ENCODE data around the gene CDK14.

The CDK14 gene

GRCh38 chr7:90657481-90657880 is 61.4 kb downstream of the CDK14 start:
- no peak for TF ChIP-seq CTCF (IDR thresholded peaks at IDR 0.05; ENCODE audit: unreplicated experiment in 3 of 3)
- no peak overlapping the region for H3K4me3 Mint-ChIP-seq
- peaks cover 13% of the 10 kb centered on the region for H3K36me3 Mint-ChIP-seq (ENCODE audit: low read depth)
- H3K27me3 Mint-ChIP-seq (ENCODE audit: low read depth) = no peaks in the 10 kb centered on the region
- peaks cover 40% of the 10 kb centered on the region for H3K4me1 Mint-ChIP-seq
- no peak overlapping the region for H3K27ac Mint-ChIP-seq
- peaks cover 4% of the 10 kb centered on the region for H3K9me3 Mint-ChIP-seq

GRCh38 chr7:90660100-90660499 is 64.0 kb downstream of the CDK14 start:
- H3K36me3 Mint-ChIP-seq (ENCODE audit: low read depth) = peaks cover 5% of the 10 kb centered on the region
- H3K27ac Mint-ChIP-seq = peak overlapping the region in 1 of 3 experiments; percentile 26
- peaks cover under 1% of the 10 kb centered on the region for H3K9me3 Mint-ChIP-seq
- no peak for TF ChIP-seq CTCF (IDR thresholded peaks at IDR 0.05; ENCODE audit: unreplicated experiment in 3 of 3)
- H3K27me3 Mint-ChIP-seq (ENCODE audit: low read depth) = no peaks in the 10 kb centered on the region
- peaks cover 51% of the 10 kb centered on the region for H3K4me1 Mint-ChIP-seq
- H3K4me3 Mint-ChIP-seq = no peak overlapping the region

- Mint-ChIP-seq H3K27ac (peak overlapping the region in 2 of 3 experiments; percentile 53 to 80), H3K27me3 (ENCODE audit: low read depth) (no peaks in the 10 kb centered on the region), H3K4me3 (no peak overlapping the region), H3K9me3 (no peaks in the 10 kb centered on the region), H3K4me1 (peaks cover 51% of the 10 kb centered on the region), H3K36me3 (ENCODE audit: low read depth) (peaks cover 4% of the 10 kb centered on the region)
- TF ChIP-seq CTCF (IDR thresholded peaks at IDR 0.05; ENCODE audit: unreplicated experiment in 3 of 3) = no peak
These were observed 64.7 kb downstream of the CDK14 start for GRCh38 chr7:90660819-90661218.

- Mint-ChIP-seq H3K4me1 (peaks cover 51% of the 10 kb centered on the region), H3K4me3 (peak overlapping the region in 1 of 3 experiments; percentile 11), H3K36me3 (ENCODE audit: low read depth) (peaks cover 4% of the 10 kb centered on the region), H3K9me3 (no peaks in the 10 kb centered on the region), H3K27me3 (ENCODE audit: low read depth) (no peaks in the 10 kb centered on the region), H3K27ac (peak overlapping the region; percentile 53 to 80 (median 59))
- TF ChIP-seq CTCF (IDR thresholded peaks at IDR 0.05; ENCODE audit: unreplicated experiment in 3 of 3) = no peak
These were observed 65.4 kb downstream of the CDK14 start for GRCh38 chr7:90661290-90662151.

GRCh38 chr7:90663176-90663575 is 67.1 kb downstream of the CDK14 start:
- no peaks in the 10 kb centered on the region for H3K36me3 Mint-ChIP-seq (ENCODE audit: low read depth)
- H3K4me3 Mint-ChIP-seq = no peak overlapping the region
- no peaks in the 10 kb centered on the region for H3K9me3 Mint-ChIP-seq
- TF ChIP-seq CTCF (IDR thresholded peaks at IDR 0.05; ENCODE audit: unreplicated experiment in 3 of 3) = no peak
- H3K27me3 Mint-ChIP-seq (ENCODE audit: low read depth) = no peaks in the 10 kb centered on the region
- H3K27ac Mint-ChIP-seq = peak overlapping the region; percentile 2 to 53 (median 19)
- H3K4me1 Mint-ChIP-seq = peaks cover 51% of the 10 kb centered on the region

GRCh38 chr7:90666186-90666585 is 70.1 kb downstream of the CDK14 start:
- no peak for TF ChIP-seq CTCF (IDR thresholded peaks at IDR 0.05; ENCODE audit: unreplicated experiment in 3 of 3)
- no peak overlapping the region for H3K27ac Mint-ChIP-seq
- no peaks in the 10 kb centered on the region for H3K27me3 Mint-ChIP-seq (ENCODE audit: low read depth)
- H3K9me3 Mint-ChIP-seq = no peaks in the 10 kb centered on the region
- no peak overlapping the region for H3K4me3 Mint-ChIP-seq
- H3K36me3 Mint-ChIP-seq (ENCODE audit: low read depth) = no peaks in the 10 kb centered on the region
- peaks cover 47% of the 10 kb centered on the region for H3K4me1 Mint-ChIP-seq

Data from nephron (organoid).